SW480 (cell line): ENCODE measurements around the gene SLITRK5.

Experiments used
- DNase-seq: peaks from one replicate; pipeline ENCODE4 v3.0.0-alpha.2; 2016; ENCODE audit warnings: low spot score

The SLITRK5 gene

GRCh38 chr13:87709947-87710346, 38.8 kb downstream of the SLITRK5 start:
- DNase-seq = no peak

- no peak for DNase-seq
These were observed 40.8 kb downstream of the SLITRK5 start for GRCh38 chr13:87712012-87712411.
